CD14-positive monocyte (primary cell): ENCODE data around the gene ITPR1. TPM values are rescaled to one million over a fixed set of nuclear protein-coding genes. Genes with fewer than 3 reads are reported as not detected.

ENCODE experiments used
- DNase-seq, 3 donors: peaks; one replicate each; pipeline ENCODE4 v3.0.0-alpha.2; 2011 to 2022
- H2AFZ ChIP-seq: 2 replicates; pipeline ENCODE4 v1.6.0; 2012; ENCODE audit warnings: mild to moderate bottlenecking, low read depth, low read length, inconsistent platforms; ENCODE audit not compliant: insufficient read depth, poor library complexity, severe bottlenecking
- H3K27ac ChIP-seq, 2 donors: 1 replicate in 1 of 2; 2 replicates in 1 of 2; pipeline ENCODE4 v1.5.1; 2012 to 2013; ENCODE audit warnings: low read length in 2 of 2, control low read depth in 1 of 2, inconsistent platforms in 1 of 2, low read depth in 1 of 2, mild to moderate bottlenecking in 1 of 2
- H3K27me3 ChIP-seq, 2 donors: one replicate each; pipeline versions ENCODE4 v1.6.0 to v1.6.1; 2011 to 2013; ENCODE audit warnings: low read length in 2 of 2; ENCODE audit not compliant: control insufficient read depth in 2 of 2, insufficient read depth in 2 of 2
- H3K36me3 ChIP-seq, 2 donors: replicated peaks in 1 of 2; 1 replicate in 1 of 2; 2 replicates in 1 of 2; pipeline versions ENCODE4 v1.5.1 to v1.6.1; 2012 to 2013; ENCODE audit warnings: low read length in 2 of 2, control low read depth in 1 of 2, inconsistent platforms in 1 of 2, mild to moderate bottlenecking in 1 of 2; ENCODE audit not compliant: insufficient read depth in 2 of 2, control insufficient read depth in 1 of 2
- H3K4me1 ChIP-seq, 2 donors: 1 replicate in 1 of 2; 2 replicates in 1 of 2; pipeline versions ENCODE4 v1.5.1 to v1.6.1; 2012 to 2013; ENCODE audit warnings: low read length in 2 of 2, control low read depth in 1 of 2, inconsistent platforms in 1 of 2, mild to moderate bottlenecking in 1 of 2, moderate library complexity in 1 of 2; ENCODE audit not compliant: insufficient read depth in 2 of 2, control insufficient read depth in 1 of 2
- H3K4me2 ChIP-seq: replicated peaks from 2 replicates; pipeline ENCODE3; 2012; ENCODE audit warnings: low read length, moderate library complexity, mild to moderate bottlenecking; ENCODE audit not compliant: poor library complexity, severe bottlenecking; ENCODE audit errors: extremely low read depth
- H3K4me3 ChIP-seq, 3 experiments: fragments of 200-600 bp in 1 of 3; sonication (generic) in 1 of 3; replicated peaks in 1 of 3; 1 replicate in 2 of 3; 2 replicates in 1 of 3; pipeline ENCODE4 v1.5.1; 2011 to 2013; ENCODE audit warnings: low read length in 3 of 3, mild to moderate bottlenecking in 3 of 3, control low read depth in 2 of 3, low read depth in 2 of 3, inconsistent platforms in 1 of 3, moderate library complexity in 1 of 3
- H3K79me2 ChIP-seq: 2 replicates; pipeline ENCODE4 v1.6.0; 2012; ENCODE audit warnings: mild to moderate bottlenecking, control low read depth, inconsistent platforms, low read length, moderate library complexity; ENCODE audit not compliant: insufficient read depth
- H3K9ac ChIP-seq: 2 replicates; pipeline ENCODE4 v1.6.0; 2017; ENCODE audit warnings: low read length, mild to moderate bottlenecking; ENCODE audit not compliant: insufficient read depth, poor library complexity, severe bottlenecking
- H3K9me3 ChIP-seq, 2 donors: replicated peaks in 1 of 2; 1 replicate in 1 of 2; 2 replicates in 1 of 2; pipeline versions ENCODE4 v1.5.1 to v1.6.1; 2012 to 2013; ENCODE audit warnings: low read length in 2 of 2, control low read depth in 1 of 2; ENCODE audit not compliant: control insufficient read depth in 1 of 2, insufficient read depth in 1 of 2
- H4K20me1 ChIP-seq: 2 replicates; pipeline ENCODE4 v1.6.0; 2012; ENCODE audit warnings: mild to moderate bottlenecking, low read length, control low read depth, moderate library complexity; ENCODE audit not compliant: insufficient read depth
- H3K27ac Mint-ChIP-seq, 7 donors: one replicate each; pipeline ENCODE4 v1.8.0; 2020; ENCODE audit warnings: mild to moderate bottlenecking in 7 of 7, mixed read lengths in 7 of 7, moderate library complexity in 6 of 7, inconsistent platforms in 2 of 7
- H3K27me3 Mint-ChIP-seq, 3 donors: one replicate each; pipeline ENCODE4 v1.8.0; 2021 to 2022; ENCODE audit warnings: low read depth in 3 of 3, mild to moderate bottlenecking in 3 of 3, mixed read lengths in 3 of 3, moderate library complexity in 3 of 3, inconsistent platforms in 1 of 3
- H3K36me3 Mint-ChIP-seq, 2 donors: one replicate each; pipeline ENCODE4 v1.8.0; 2020; ENCODE audit warnings: mixed read lengths in 2 of 2, inconsistent platforms in 1 of 2, mild to moderate bottlenecking in 1 of 2
- H3K4me1 Mint-ChIP-seq: one replicate; pipeline ENCODE4 v1.8.0; 2020; ENCODE audit warnings: mild to moderate bottlenecking, mixed read lengths
- H3K4me3 Mint-ChIP-seq, 2 donors: one replicate each; pipeline ENCODE4 v1.8.0; 2020; ENCODE audit warnings: mild to moderate bottlenecking in 2 of 2, mixed read lengths in 2 of 2, moderate library complexity in 1 of 2
- H3K9me3 Mint-ChIP-seq, 7 donors: one replicate each; pipeline ENCODE4 v1.8.0; 2020 to 2022; ENCODE audit warnings: mixed read lengths in 7 of 7, mild to moderate bottlenecking in 6 of 7, moderate library complexity in 6 of 7, inconsistent platforms in 2 of 7
- CTCF ChIP-seq: fragments of 200-600 bp; IDR thresholded peaks from one replicate; pipeline ENCODE4 v1.8.0; 2022; ENCODE audit warnings: antibody characterized with exemption, mild to moderate bottlenecking
- WGBS: methylation state at CpG from one replicate; pipeline ENCODE4 v1.1.5; 2013; ENCODE audit warnings: missing lambda C conversion rate; ENCODE audit not compliant: insufficient coverage; 5-methylcytosine and 5-hydroxymethylcytosine counted together
- intact Hi-C, 2 donors: fragments of 100-400 bp; cut with micrococcal nuclease; formaldehyde crosslinking; loops; one replicate each; pipeline versions ENCODE4 v1.15.0 to v1.15.1; 2023
- polyA plus RNA-seq, 3 donors: library from polyadenylated mRNA; depleted of rRNA in 1 of 3; unstranded in 2 of 3; stranded (reverse) in 1 of 3; fragments of 300-500 nt in 2 of 3; fragments of >200 nt in 1 of 3; fragmentation: Illumina TruSeq in 2 of 3; gene quantifications; 1 replicate in 2 of 3; 2 replicates in 1 of 3; pipeline ENCODE4 v1.2.3, GENCODE V29; 2012 to 2021

ITPR1 gene
- polyA plus RNA-seq, 3 donors, result 3.2 to 21.1 (median 7.1) TPM

- peaks cover 4 to 17% of the 10 kb centered on the region in 2 donors for H3K4me1 ChIP-seq
- no peak overlapping the region for H2AFZ ChIP-seq
- H3K27ac ChIP-seq, result no peak overlapping the region
- H3K4me3 Mint-ChIP-seq, result no peak overlapping the region
- peaks cover 22% of the 10 kb centered on the region for H4K20me1 ChIP-seq
- peaks cover 18% of the 10 kb centered on the region for H3K79me2 ChIP-seq
- H3K4me3 ChIP-seq, result no peak overlapping the region
- peaks cover under 1 to 4% (median 2%) of the 10 kb centered on the region in 7 donors for H3K9me3 Mint-ChIP-seq
- no peak for TF ChIP-seq CTCF
- H3K27me3 ChIP-seq, result no peaks in the 10 kb centered on the region
- peaks cover 3 to 4% of the 10 kb centered on the region in 2 donors for H3K36me3 Mint-ChIP-seq
- no peak for DNase-seq
- H3K4me2 ChIP-seq, result no peak overlapping the region
- H3K4me1 Mint-ChIP-seq, result peaks cover 22% of the 10 kb centered on the region
- 63% methylated on average over 2 of the region's 3 CpGs for WGBS
- H3K27me3 Mint-ChIP-seq, result no peaks in the 10 kb centered on the region
- intact Hi-C loops, result no loop called here
- H3K27ac Mint-ChIP-seq, result no peak overlapping the region
- H3K36me3 ChIP-seq, result peaks cover 0 to under 1% of the 10 kb centered on the region in 2 donors
- H3K9me3 ChIP-seq, result peaks cover under 1 to 3% of the 10 kb centered on the region in 2 donors
- H3K9ac ChIP-seq, result no peak overlapping the region
Measured at GRCh38 chr3:4615750-4616149, 122.6 kb downstream of the ITPR1 start.

GRCh38 chr3:4623421-4623999 lies 130.4 kb downstream of the ITPR1 start:
- intact Hi-C loops, result no loop called here
- H3K79me2 ChIP-seq, result peaks cover 10% of the 10 kb centered on the region
- no peak overlapping the region for H3K4me3 Mint-ChIP-seq
- H2AFZ ChIP-seq, result no peak overlapping the region
- H3K27ac ChIP-seq, result no peak overlapping the region
- peaks cover 0 to 10% of the 10 kb centered on the region in 2 donors for H3K36me3 ChIP-seq
- WGBS, result no CpG with 5 or more reads among the region's 4 CpGs
- peaks cover 14% of the 10 kb centered on the region for H4K20me1 ChIP-seq
- H3K4me1 Mint-ChIP-seq, result peaks cover 19% of the 10 kb centered on the region
- no peak for DNase-seq
- H3K4me2 ChIP-seq, result no peak overlapping the region
- no peaks in the 10 kb centered on the region for H3K27me3 ChIP-seq
- peaks cover 0 to 3% (median 1%) of the 10 kb centered on the region in 3 donors for H3K27me3 Mint-ChIP-seq
- H3K9me3 ChIP-seq, result peaks cover 3 to 8% of the 10 kb centered on the region in 2 donors
- peaks cover 5 to 10% (median 8%) of the 10 kb centered on the region in 7 donors for H3K9me3 Mint-ChIP-seq
- H3K4me1 ChIP-seq, result peaks cover under 1 to 8% of the 10 kb centered on the region in 2 donors
- peak overlapping the region in 1 of 7 donors; percentile 7 for H3K27ac Mint-ChIP-seq
- peaks cover 14 to 20% of the 10 kb centered on the region in 2 donors for H3K36me3 Mint-ChIP-seq
- H3K4me3 ChIP-seq, result no peak overlapping the region
- TF ChIP-seq CTCF, result no peak
- H3K9ac ChIP-seq, result no peak overlapping the region
